Measurements from ENCODE around the gene MBOAT1. TPM values are rescaled to one million over a fixed set of nuclear protein-coding genes. Genes with fewer than 3 reads are reported as not detected.

The MBOAT1 gene
- total RNA-seq, 1 donor from 2014 or later, result 9.6 TPM

GRCh38 chr6:20232188-20232587 lies 19.9 kb upstream of the MBOAT1 start:
- no peak overlapping the region for H3K27ac ChIP-seq
- no peaks in the 10 kb centered on the region for H3K36me3 ChIP-seq
- no peaks in the 10 kb centered on the region for H3K27me3 ChIP-seq
- H3K4me3 ChIP-seq, result no peak overlapping the region
- intact Hi-C loops (cut with DNase I), result no loop called here
- H3K4me1 ChIP-seq, result no peaks in the 10 kb centered on the region
- no peak for DNase-seq (ENCODE audit: extremely low spot score in 2 of 2)
- no peaks in the 10 kb centered on the region for H3K9me3 ChIP-seq
- TF ChIP-seq CTCF (IDR thresholded peaks at IDR 0.05) (no peak), POLR2AphosphoS5 (IDR thresholded peaks at IDR 0.05; ENCODE audit: insufficient read depth in 1 of 2, low read depth in 1 of 2) (no peak), POLR2A (IDR thresholded peaks at IDR 0.05) (no peak)

GRCh38 chr6:20230401-20231119 lies 18.3 kb upstream of the MBOAT1 start:
- no peak overlapping the region for H3K27ac ChIP-seq
- no peak for DNase-seq (ENCODE audit: extremely low spot score in 2 of 2)
- intact Hi-C loops (cut with DNase I), result no loop called here

GRCh38 chr6:20229881-20230280 lies 17.6 kb upstream of the MBOAT1 start:
- intact Hi-C loops (cut with DNase I), result no loop called here
- no peak for DNase-seq (ENCODE audit: extremely low spot score in 2 of 2)
- H3K27me3 ChIP-seq, result no peaks in the 10 kb centered on the region
- H3K36me3 ChIP-seq, result no peaks in the 10 kb centered on the region
- no peaks in the 10 kb centered on the region for H3K9me3 ChIP-seq
- H3K4me3 ChIP-seq, result no peak overlapping the region
- H3K27ac ChIP-seq, result no peak overlapping the region
- no peak for TF ChIP-seq POLR2AphosphoS5 (IDR thresholded peaks at IDR 0.05; ENCODE audit: insufficient read depth in 1 of 2, low read depth in 1 of 2)
- TF ChIP-seq CTCF (IDR thresholded peaks at IDR 0.05), result no peak
- TF ChIP-seq POLR2A (IDR thresholded peaks at IDR 0.05), result no peak
- H3K4me1 ChIP-seq, result no peaks in the 10 kb centered on the region

More at GRCh38 chr6:20230401-20231119, 18.3 kb upstream of the MBOAT1 start:
- no peaks in the 10 kb centered on the region for H3K27me3 ChIP-seq
- no peaks in the 10 kb centered on the region for H3K36me3 ChIP-seq
- H3K4me1 ChIP-seq, result no peaks in the 10 kb centered on the region
- TF ChIP-seq CTCF (IDR thresholded peaks at IDR 0.05), result no peak
- TF ChIP-seq POLR2AphosphoS5 (IDR thresholded peaks at IDR 0.05; ENCODE audit: insufficient read depth in 1 of 2, low read depth in 1 of 2), result no peak
- TF ChIP-seq POLR2A (IDR thresholded peaks at IDR 0.05), result no peak
- H3K9me3 ChIP-seq, result no peaks in the 10 kb centered on the region
- no peak overlapping the region for H3K4me3 ChIP-seq

GRCh38 chr6:20227350-20227749 lies 15.1 kb upstream of the MBOAT1 start:
- DNase-seq (ENCODE audit: extremely low spot score in 2 of 2), result no peak
- no peaks in the 10 kb centered on the region for H3K4me1 ChIP-seq
- no peaks in the 10 kb centered on the region for H3K9me3 ChIP-seq
- intact Hi-C loops (cut with DNase I), result no loop called here
- no peak for TF ChIP-seq POLR2A (IDR thresholded peaks at IDR 0.05)
- TF ChIP-seq CTCF (IDR thresholded peaks at IDR 0.05), result no peak
- TF ChIP-seq POLR2AphosphoS5 (IDR thresholded peaks at IDR 0.05; ENCODE audit: insufficient read depth in 1 of 2, low read depth in 1 of 2), result no peak
- H3K27ac ChIP-seq, result no peak overlapping the region
- H3K36me3 ChIP-seq, result no peaks in the 10 kb centered on the region
- H3K4me3 ChIP-seq, result no peak overlapping the region
- no peaks in the 10 kb centered on the region for H3K27me3 ChIP-seq

GRCh38 chr6:20223141-20223540 lies 10.9 kb upstream of the MBOAT1 start:
- H3K4me3 ChIP-seq, result no peak overlapping the region
- no peaks in the 10 kb centered on the region for H3K27me3 ChIP-seq
- H3K36me3 ChIP-seq, result no peaks in the 10 kb centered on the region
- H3K9me3 ChIP-seq, result no peaks in the 10 kb centered on the region
- TF ChIP-seq CTCF (IDR thresholded peaks at IDR 0.05) (no peak), POLR2AphosphoS5 (IDR thresholded peaks at IDR 0.05; ENCODE audit: insufficient read depth in 1 of 2, low read depth in 1 of 2) (no peak), POLR2A (IDR thresholded peaks at IDR 0.05) (no peak)
- H3K27ac ChIP-seq, result no peak overlapping the region
- no peak for DNase-seq (ENCODE audit: extremely low spot score in 2 of 2)
- intact Hi-C loops (cut with DNase I), result no loop called here
- no peaks in the 10 kb centered on the region for H3K4me1 ChIP-seq
